Measurements from ENCODE around the gene DKK1. TPM values are rescaled to one million over a fixed set of nuclear protein-coding genes. Genes with fewer than 3 reads are reported as not detected.

DKK1 gene
- total and polyA plus RNA-seq, 2 of the 13 experiments (the other 11 are each of a cell fraction or from before 2014, with no cell fraction given): 123 to 262 TPM

- H3K79me2 ChIP-seq (ENCODE audit: insufficient read depth, low read length): peaks cover 2% of the 10 kb centered on the region
- CTCF ChIA-PET (ENCODE audit: low intra/inter-chr PET ratio, low total read pairs): interaction anchor here (3.0 kb wide), 1 partner anchor 176 kb away, joined by 27 read pairs; no protein-coding TSS in a partner anchor
Observed at GRCh38 chr10:52312942-52313255, 1.2 kb upstream of the DKK1 start.

GRCh38 chr10:52313256-52313932 is 687 bp upstream of the DKK1 start:
- peak overlapping the region; percentile 59 to 77 (median 68) for H3K4me3 ChIP-seq (replicated peaks in 1 of 3; ENCODE audit: insufficient read depth in 1 of 3, low read depth in 2 of 3, low read length in 3 of 3)
- intact Hi-C loops (cut with micrococcal nuclease; ENCODE audit: unreplicated experiment): no loop called here
- TF ChIP-seq IRX3 (CRISPR knock-in tag; IDR thresholded peaks at IDR 0.05; ENCODE audit: borderline replicate concordance, low read depth): no peak
- TF ChIP-seq PRPF4 (IDR thresholded peaks at IDR 0.05; ENCODE audit: low read depth, low read length, poor library complexity, severe bottlenecking): no peak
- TF ChIP-seq ZKSCAN8 (CRISPR knock-in tag; IDR thresholded peaks at IDR 0.05; ENCODE audit: borderline replicate concordance): no peak
- TF ChIP-seq ZNF407 (CRISPR knock-in tag; IDR thresholded peaks at IDR 0.05; ENCODE audit: not compliant biosample characterization): no peak
- TF ChIP-seq TCF7 (IDR thresholded peaks at IDR 0.05; ENCODE audit: low read depth): peak; percentile 76; the same call in 1 of the 2 replicates

More at GRCh38 chr10:52312942-52313255, 1.2 kb upstream of the DKK1 start:
- Histone ChIP-seq H3K4me2 (ENCODE audit: low read depth, low read length) (peak overlapping the region; percentile 89), H4K20me1 (ENCODE audit: insufficient read depth, low read length) (no peaks in the 10 kb centered on the region), H3K4me1 (ENCODE audit: insufficient read depth, low read length) (peaks cover 54% of the 10 kb centered on the region), H3K27me3 (ENCODE audit: control insufficient read depth in 1 of 2, insufficient read depth in 2 of 2, low read length in 2 of 2) (peaks cover 0 to 13% of the 10 kb centered on the region in 2 experiments; a peak in 2 of 5 replicates), H3K9ac (ENCODE audit: insufficient read depth, low read depth, low read length) (peak overlapping the region; percentile 62), H3K27ac (ENCODE audit: extremely low read length, insufficient read depth, low read length) (peak overlapping the region; percentile 61), H3K4me3 (replicated peaks in 1 of 3; ENCODE audit: insufficient read depth in 1 of 3, low read depth in 2 of 3, low read length in 3 of 3) (peak overlapping the region; percentile 22 to 77 (median 68); a peak in 5 of 6 replicates), H2AFZ (ENCODE audit: low read length) (no peak overlapping the region), H3K36me3 (replicated peaks in 1 of 2; ENCODE audit: control insufficient read depth in 1 of 2, insufficient read depth in 2 of 2, low read length in 2 of 2) (no peaks in the 10 kb centered on the region), H3K9me3 (ENCODE audit: low read length) (no peaks in the 10 kb centered on the region)
- in situ Hi-C loops (cut with HindIII; ENCODE audit: extremely low pct_ligation_motif_present, low pct_unique_long_range_greater_than_20kb) (loop anchor here (5.0 to 10.0 kb wide), 3 partner anchors 174 to 469 kb away; no protein-coding TSS in a partner anchor), intact Hi-C loops (cut with micrococcal nuclease; ENCODE audit: unreplicated experiment) (no loop called here)
- POLR2A ChIA-PET: interaction anchor here (0.7 kb wide), 1 partner anchor 164 kb away, joined by 3 read pairs; no protein-coding TSS in a partner anchor
- TF ChIP-seq CREB1 (IDR thresholded peaks at IDR 0.05) (peak; percentile 80), CREB1 (CRISPR knock-in tag; IDR thresholded peaks at IDR 0.05) (0 out of 2 replicates have a peak, but pooled peaks have one; percentile 22), ATF7 (IDR thresholded peaks at IDR 0.05) (peak; percentile 96), ATF7 (CRISPR knock-in tag; IDR thresholded peaks at IDR 0.05) (no peak), TRIM24 (CRISPR knock-in tag; IDR thresholded peaks at IDR 0.05) (no peak)
- WGBS (ENCODE audit: low lambda C conversion rate): 18% methylated on average over 3 of the region's 3 CpGs
- DNase-seq (ENCODE audit: low spot score) (no peak), ATAC-seq (no peak), FAIRE-seq (no peak)
- no TSS peak for BruUV-seq (replicated peaks)

More at GRCh38 chr10:52313256-52313932, 687 bp upstream of the DKK1 start:
- WGBS (ENCODE audit: low lambda C conversion rate): 4% methylated on average over 26 of the region's 26 CpGs
- Histone ChIP-seq H3K4me2 (ENCODE audit: low read depth, low read length) (peak overlapping the region; percentile 89), H3K27me3 (ENCODE audit: control insufficient read depth in 1 of 2, insufficient read depth in 2 of 2, low read length in 2 of 2) (peaks cover 0 to 13% of the 10 kb centered on the region in 2 experiments; a peak in 2 of 5 replicates), H3K9ac (ENCODE audit: insufficient read depth, low read depth, low read length) (peak overlapping the region; percentile 62), H3K4me1 (ENCODE audit: insufficient read depth, low read length) (peaks cover 54% of the 10 kb centered on the region), H3K36me3 (replicated peaks in 1 of 2; ENCODE audit: control insufficient read depth in 1 of 2, insufficient read depth in 2 of 2, low read length in 2 of 2) (no peaks in the 10 kb centered on the region), H3K79me2 (ENCODE audit: insufficient read depth, low read length) (peaks cover 2% of the 10 kb centered on the region), H4K20me1 (ENCODE audit: insufficient read depth, low read length) (no peaks in the 10 kb centered on the region), H2AFZ (ENCODE audit: low read length) (no peak overlapping the region), H3K27ac (ENCODE audit: extremely low read length, insufficient read depth, low read length) (peak overlapping the region; percentile 61), H3K9me3 (ENCODE audit: low read length) (no peaks in the 10 kb centered on the region)
- POLR2A ChIA-PET: interaction anchor here (0.7 to 1.1 kb wide), 4 partner anchors 52 to 174 kb away, joined by 3 to 8 read pairs (median 3); no protein-coding TSS in a partner anchor
- FAIRE-seq (no peak), ATAC-seq (peak; percentile 36; the same call in 2 of the 3 replicates), DNase-seq (ENCODE audit: low spot score) (peak; percentile 52)
- in situ Hi-C loops (cut with HindIII; ENCODE audit: extremely low pct_ligation_motif_present, low pct_unique_long_range_greater_than_20kb): loop anchor here (5.0 to 10.0 kb wide), 3 partner anchors 174 to 469 kb away; no protein-coding TSS in a partner anchor
- BruUV-seq (replicated peaks): no TSS peak
- CTCF ChIA-PET (ENCODE audit: low intra/inter-chr PET ratio, low total read pairs): interaction anchor here (3.0 kb wide), 1 partner anchor 175 kb away, joined by 27 read pairs; no protein-coding TSS in a partner anchor

Measured in HepG2 (cell line).